ENCODE results near the gene PRRX2.

GRCh38 chr9:129720865-129721545 lies 55.6 kb downstream of the PRRX2 start:
- TF ChIP-seq CTCF (IDR thresholded peaks at IDR 0.05; ENCODE audit: low read length) (peak; percentile 30; the same call in 1 of the 2 replicates), EZH2 (IDR thresholded peaks at IDR 0.05; ENCODE audit: borderline replicate concordance, low read length) (no peak)

All from OCI-LY1 (cell line).